ENCODE results near the gene FRMD4A.

FRMD4A gene

DNA sequence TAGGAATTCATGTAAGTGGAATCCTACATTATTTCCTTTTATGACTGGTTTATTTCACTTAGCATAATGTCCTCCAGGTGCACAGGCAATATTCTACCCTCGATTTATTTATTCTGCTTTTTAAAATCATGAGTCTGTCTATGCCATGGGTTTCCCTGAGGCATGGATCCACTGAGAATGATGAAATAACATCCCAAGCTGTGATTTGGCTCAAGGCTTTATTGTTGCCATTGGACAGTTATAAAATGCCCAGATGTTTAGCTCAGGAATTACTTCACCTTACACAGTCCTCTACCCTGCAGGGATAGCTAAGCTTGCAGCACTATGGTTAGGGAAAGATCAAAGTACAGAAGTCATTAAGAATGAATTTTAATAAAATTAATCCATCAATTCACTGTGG, 219.5 kb downstream of the FRMD4A start:
- Histone ChIP-seq H3K27ac (replicated peaks; ENCODE audit: low read length) (no peak overlapping the region), H3K27me3 (ENCODE audit: control insufficient read depth in 3 of 3, insufficient read depth in 3 of 3, low read depth in 1 of 3, low read length in 3 of 3) (no peaks in the 10 kb centered on the region), H3K18ac (ENCODE audit: low read length) (no peak overlapping the region), H3K9ac (ENCODE audit: low read depth, low read length, poor library complexity) (no peak overlapping the region), H3K23ac (ENCODE audit: low read depth, low read length, poor library complexity) (no peak overlapping the region), H3K4me3 (ENCODE audit: low read length in 2 of 2) (no peak overlapping the region), H4K91ac (ENCODE audit: low read depth, low read length, poor library complexity) (no peak overlapping the region), H2BK12ac (ENCODE audit: low read length) (no peak overlapping the region), H2BK120ac (ENCODE audit: low read depth, low read length) (no peak overlapping the region), H3K79me1 (ENCODE audit: low read depth, low read length) (peaks cover 1% of the 10 kb centered on the region), H4K8ac (ENCODE audit: low read depth, low read length) (no peak overlapping the region), H3K4me1 (ENCODE audit: control insufficient read depth in 2 of 2, insufficient read depth in 1 of 2, low read depth in 1 of 2, low read length in 2 of 2) (peaks cover 0 to 2% of the 10 kb centered on the region in 2 donors), H3K36me3 (replicated peaks in 1 of 2; ENCODE audit: control insufficient read depth in 2 of 2, insufficient read depth in 2 of 2, low read length in 2 of 2) (no peaks in the 10 kb centered on the region), H3K14ac (ENCODE audit: low read length) (no peak overlapping the region), H3K4ac (ENCODE audit: low read length) (no peak overlapping the region), H3K9me3 (replicated peaks in 1 of 2; ENCODE audit: control insufficient read depth in 2 of 2, insufficient read depth in 1 of 2, low read depth in 1 of 2, low read length in 2 of 2) (peaks cover 0 to 3% of the 10 kb centered on the region in 2 donors), H2BK5ac (ENCODE audit: low read length) (no peak overlapping the region), H2AK5ac (ENCODE audit: low read depth, low read length) (no peak overlapping the region), H3K4me2 (ENCODE audit: insufficient read depth, low read length, poor library complexity, severe bottlenecking) (no peak overlapping the region), H2AFZ (ENCODE audit: low read length) (no peak overlapping the region), H2BK15ac (ENCODE audit: low read length) (no peak overlapping the region)
- no CpG with 5 or more reads among the region's 1 CpG for WGBS, 2 donors (ENCODE audit: extremely low coverage in 2 of 2, insufficient read length in 2 of 2, insufficient replicate concordance in 1 of 2)
- DNase-seq (ENCODE audit: low spot score): no peak

DNA sequence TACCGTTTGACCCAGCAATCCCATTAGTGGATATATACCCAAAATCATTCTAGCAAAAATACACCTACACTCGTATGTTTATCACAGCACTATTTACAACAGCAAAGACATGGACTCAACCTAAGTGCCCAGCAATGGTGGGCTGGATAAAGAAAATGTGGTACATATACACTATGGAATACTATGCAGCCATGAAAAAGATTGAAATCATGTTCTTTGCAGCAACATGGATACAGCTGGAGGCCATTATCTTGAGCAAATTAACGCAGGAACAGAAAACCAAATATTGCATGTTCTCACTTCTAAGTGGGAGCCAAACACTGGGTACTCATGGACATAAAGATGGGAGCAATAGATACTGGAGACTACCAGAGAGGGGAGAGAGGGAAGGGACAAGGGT, 223.9 kb downstream of the FRMD4A start:
- H2BK5ac ChIP-seq (ENCODE audit: low read length): no peak overlapping the region
- DNase-seq (ENCODE audit: low spot score): no peak
- H3K4me3 ChIP-seq (ENCODE audit: low read length in 2 of 2): no peak overlapping the region
- H3K4me2 ChIP-seq (ENCODE audit: insufficient read depth, low read length, poor library complexity, severe bottlenecking): no peak overlapping the region
- H2AK5ac ChIP-seq (ENCODE audit: low read depth, low read length): no peak overlapping the region
- no peaks in the 10 kb centered on the region for H3K79me1 ChIP-seq (ENCODE audit: low read depth, low read length)
- no peaks in the 10 kb centered on the region for H3K27me3 ChIP-seq (ENCODE audit: control insufficient read depth in 3 of 3, insufficient read depth in 3 of 3, low read depth in 1 of 3, low read length in 3 of 3)
- H3K27ac ChIP-seq (replicated peaks; ENCODE audit: low read length): no peak overlapping the region
- no peak overlapping the region for H2AFZ ChIP-seq (ENCODE audit: low read length)
- H2BK15ac ChIP-seq (ENCODE audit: low read length): no peak overlapping the region
- no peak overlapping the region for H4K91ac ChIP-seq (ENCODE audit: low read depth, low read length, poor library complexity)
- H4K8ac ChIP-seq (ENCODE audit: low read depth, low read length): no peak overlapping the region
- H2BK120ac ChIP-seq (ENCODE audit: low read depth, low read length): no peak overlapping the region
- no peak overlapping the region for H2BK12ac ChIP-seq (ENCODE audit: low read length)
- H3K36me3 ChIP-seq (replicated peaks in 1 of 2; ENCODE audit: control insufficient read depth in 2 of 2, insufficient read depth in 2 of 2, low read length in 2 of 2): no peaks in the 10 kb centered on the region
- no peaks in the 10 kb centered on the region for H3K4me1 ChIP-seq (ENCODE audit: control insufficient read depth in 2 of 2, insufficient read depth in 1 of 2, low read depth in 1 of 2, low read length in 2 of 2)
- no CpG with 5 or more reads among the region's 3 CpGs for WGBS, 2 donors (ENCODE audit: extremely low coverage in 2 of 2, insufficient read length in 2 of 2, insufficient replicate concordance in 1 of 2)
- peaks cover 0 to 5% of the 10 kb centered on the region in 2 donors for H3K9me3 ChIP-seq (replicated peaks in 1 of 2; ENCODE audit: control insufficient read depth in 2 of 2, insufficient read depth in 1 of 2, low read depth in 1 of 2, low read length in 2 of 2)
- no peak overlapping the region for H3K4ac ChIP-seq (ENCODE audit: low read length)
- no peak overlapping the region for H3K14ac ChIP-seq (ENCODE audit: low read length)
- H3K9ac ChIP-seq (ENCODE audit: low read depth, low read length, poor library complexity): no peak overlapping the region
- no peak overlapping the region for H3K18ac ChIP-seq (ENCODE audit: low read length)
- no peak overlapping the region for H3K23ac ChIP-seq (ENCODE audit: low read depth, low read length, poor library complexity)

DNA sequence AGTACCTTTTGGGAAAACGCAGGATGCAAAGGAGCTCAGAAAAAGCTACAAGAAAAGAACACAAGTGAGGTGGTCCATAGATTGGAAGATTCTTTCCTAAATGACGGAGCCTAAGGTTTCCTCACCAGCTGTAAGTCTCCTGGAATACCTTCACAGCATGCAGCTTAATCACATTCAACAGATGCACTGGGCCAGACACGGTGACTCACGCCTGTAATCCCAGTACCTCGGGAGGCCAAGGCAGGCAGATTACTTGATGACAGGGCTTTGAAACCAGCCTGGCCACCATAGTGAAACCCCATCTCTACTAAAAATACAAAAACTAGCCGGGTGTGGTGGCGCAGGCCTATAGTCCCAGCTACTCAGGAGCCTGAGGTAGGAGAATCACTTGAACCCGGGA, 228.7 kb downstream of the FRMD4A start:
- H3K79me1 ChIP-seq (ENCODE audit: low read depth, low read length): no peaks in the 10 kb centered on the region
- H2BK12ac ChIP-seq (ENCODE audit: low read length): no peak overlapping the region
- H3K18ac ChIP-seq (ENCODE audit: low read length): no peak overlapping the region
- no peak overlapping the region for H3K23ac ChIP-seq (ENCODE audit: low read depth, low read length, poor library complexity)
- no peak overlapping the region for H2BK5ac ChIP-seq (ENCODE audit: low read length)
- H4K8ac ChIP-seq (ENCODE audit: low read depth, low read length): no peak overlapping the region
- H3K27me3 ChIP-seq (ENCODE audit: control insufficient read depth in 3 of 3, insufficient read depth in 3 of 3, low read depth in 1 of 3, low read length in 3 of 3): no peaks in the 10 kb centered on the region
- no peak overlapping the region for H2BK15ac ChIP-seq (ENCODE audit: low read length)
- H3K4me3 ChIP-seq (ENCODE audit: low read length in 2 of 2): no peak overlapping the region
- no peak for DNase-seq (ENCODE audit: low spot score)
- no peak overlapping the region for H3K4me2 ChIP-seq (ENCODE audit: insufficient read depth, low read length, poor library complexity, severe bottlenecking)
- H3K27ac ChIP-seq (replicated peaks; ENCODE audit: low read length): no peak overlapping the region
- no peak overlapping the region for H3K9ac ChIP-seq (ENCODE audit: low read depth, low read length, poor library complexity)
- H3K4me1 ChIP-seq (ENCODE audit: control insufficient read depth in 2 of 2, insufficient read depth in 1 of 2, low read depth in 1 of 2, low read length in 2 of 2): no peaks in the 10 kb centered on the region
- H4K91ac ChIP-seq (ENCODE audit: low read depth, low read length, poor library complexity): no peak overlapping the region
- no peaks in the 10 kb centered on the region for H3K36me3 ChIP-seq (replicated peaks in 1 of 2; ENCODE audit: control insufficient read depth in 2 of 2, insufficient read depth in 2 of 2, low read length in 2 of 2)
- H2BK120ac ChIP-seq (ENCODE audit: low read depth, low read length): no peak overlapping the region
- no peak overlapping the region for H3K4ac ChIP-seq (ENCODE audit: low read length)
- no CpG with 5 or more reads among the region's 8 CpGs for WGBS, 2 donors (ENCODE audit: extremely low coverage in 2 of 2, insufficient read length in 2 of 2, insufficient replicate concordance in 1 of 2)
- H3K14ac ChIP-seq (ENCODE audit: low read length): no peak overlapping the region
- peaks cover 0 to 5% of the 10 kb centered on the region in 2 donors for H3K9me3 ChIP-seq (replicated peaks in 1 of 2; ENCODE audit: control insufficient read depth in 2 of 2, insufficient read depth in 1 of 2, low read depth in 1 of 2, low read length in 2 of 2)
- H2AFZ ChIP-seq (ENCODE audit: low read length): no peak overlapping the region
- H2AK5ac ChIP-seq (ENCODE audit: low read depth, low read length): no peak overlapping the region

DNA sequence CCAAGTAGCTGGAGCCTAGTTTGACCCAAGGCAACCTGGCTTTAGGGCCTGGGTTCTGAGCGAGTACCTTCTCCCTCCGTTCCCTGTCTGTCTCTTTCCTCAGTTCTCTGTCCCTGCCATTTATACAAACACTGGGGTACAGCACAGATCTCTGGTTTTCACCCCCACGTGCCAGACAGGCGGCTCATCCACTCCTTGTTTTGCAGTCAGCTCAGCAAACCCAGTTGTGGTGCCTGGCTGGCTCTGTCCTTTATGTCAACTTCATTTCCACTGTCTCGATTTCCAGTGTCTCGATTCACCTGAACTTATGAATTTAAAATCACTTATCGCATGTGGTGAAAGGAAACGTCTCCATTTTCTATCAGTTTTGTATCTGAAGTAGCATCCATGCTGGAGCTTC, 230.8 kb downstream of the FRMD4A start:
- Histone ChIP-seq H4K91ac (ENCODE audit: low read depth, low read length, poor library complexity) (no peak overlapping the region), H2BK5ac (ENCODE audit: low read length) (no peak overlapping the region), H3K23ac (ENCODE audit: low read depth, low read length, poor library complexity) (no peak overlapping the region), H2BK120ac (ENCODE audit: low read depth, low read length) (no peak overlapping the region), H3K4ac (ENCODE audit: low read length) (no peak overlapping the region), H2AFZ (ENCODE audit: low read length) (peak overlapping the region; percentile 21), H2BK12ac (ENCODE audit: low read length) (no peak overlapping the region), H3K4me3 (ENCODE audit: low read length in 2 of 2) (no peak overlapping the region), H3K27ac (replicated peaks; ENCODE audit: low read length) (no peak overlapping the region), H3K9ac (ENCODE audit: low read depth, low read length, poor library complexity) (no peak overlapping the region), H2BK15ac (ENCODE audit: low read length) (no peak overlapping the region), H3K4me1 (ENCODE audit: control insufficient read depth in 2 of 2, insufficient read depth in 1 of 2, low read depth in 1 of 2, low read length in 2 of 2) (no peaks in the 10 kb centered on the region), H3K4me2 (ENCODE audit: insufficient read depth, low read length, poor library complexity, severe bottlenecking) (no peak overlapping the region), H4K8ac (ENCODE audit: low read depth, low read length) (no peak overlapping the region), H3K79me1 (ENCODE audit: low read depth, low read length) (no peaks in the 10 kb centered on the region), H2AK5ac (ENCODE audit: low read depth, low read length) (no peak overlapping the region), H3K14ac (ENCODE audit: low read length) (no peak overlapping the region), H3K18ac (ENCODE audit: low read length) (no peak overlapping the region), H3K27me3 (ENCODE audit: control insufficient read depth in 3 of 3, insufficient read depth in 3 of 3, low read depth in 1 of 3, low read length in 3 of 3) (no peaks in the 10 kb centered on the region), H3K36me3 (replicated peaks in 1 of 2; ENCODE audit: control insufficient read depth in 2 of 2, insufficient read depth in 2 of 2, low read length in 2 of 2) (no peaks in the 10 kb centered on the region), H3K9me3 (replicated peaks in 1 of 2; ENCODE audit: control insufficient read depth in 2 of 2, insufficient read depth in 1 of 2, low read depth in 1 of 2, low read length in 2 of 2) (peaks cover 0 to 3% of the 10 kb centered on the region in 2 donors)
- DNase-seq (ENCODE audit: low spot score): no peak
- no CpG with 5 or more reads among the region's 8 CpGs for WGBS, 2 donors (ENCODE audit: extremely low coverage in 2 of 2, insufficient read length in 2 of 2, insufficient replicate concordance in 1 of 2)

All from neuronal stem cell (in vitro differentiated cells).